Caco-2 (cell line): Measurements from ENCODE around the gene PTPRS. TPM values are rescaled to one million over a fixed set of nuclear protein-coding genes. Genes with fewer than 3 reads are reported as not detected.

ENCODE experiments used
- BruUV-seq: library from RNA; stranded (reverse); fragments of 400-500 nt; replicated peaks from 2 replicates; lab custom pipeline; 2021; lab: Mats Ljungman, UMichigan
- CTCF ChIA-PET: fragments of 300-600 bp; sonication (Branson Sonifier 250); formaldehyde crosslinking; loops from one replicate; lab custom pipeline; 2022; ENCODE audit warnings: antibody characterized with exemption; lab: Charles Lee
- POLR2A ChIA-PET: fragments of 300-600 bp; sonication (Branson Sonifier 250); formaldehyde crosslinking; loops from one replicate; lab custom pipeline; 2022; ENCODE audit warnings: antibody characterized with exemption; lab: Charles Lee
- DNase-seq, 2 experiments: peaks; one replicate each; pipeline versions ENCODE4 v3.0.0 to v3.0.0-alpha.2; 2020 to 2022
- H3K27me3 ChIP-seq: replicated peaks from 2 replicates; pipeline ENCODE4 v1.6.0; 2011; ENCODE audit warnings: low read length; ENCODE audit not compliant: control insufficient read depth, insufficient read depth
- H3K36me3 ChIP-seq: 2 replicates; pipeline ENCODE4 v1.5.1; 2011; ENCODE audit warnings: low read length; ENCODE audit not compliant: control insufficient read depth, insufficient read depth
- H3K4me1 ChIP-seq: fragments of 250-450 bp; sonication (Bioruptor Pico); 2 replicates; pipeline ENCODE4 v1.5.1; 2020; ENCODE audit warnings: mild to moderate bottlenecking
- H3K4me3 ChIP-seq: 2 replicates; pipeline ENCODE4 v1.5.1; 2011; ENCODE audit warnings: low read depth, mild to moderate bottlenecking, control low read depth, low read length
- H3K9me3 ChIP-seq: fragments of 250-450 bp; sonication (Bioruptor Pico); 2 replicates; pipeline ENCODE4 v1.5.1; 2020; ENCODE audit warnings: mild to moderate bottlenecking, moderate library complexity
- H3K27ac Mint-ChIP-seq: one replicate; pipeline ENCODE4 v1.8.0; 2022; ENCODE audit warnings: mixed read lengths; ENCODE audit not compliant: unreplicated experiment
- H3K27me3 Mint-ChIP-seq: one replicate; pipeline ENCODE4 v1.8.0; 2022; ENCODE audit warnings: mixed read lengths; ENCODE audit not compliant: insufficient read depth, unreplicated experiment
- H3K36me3 Mint-ChIP-seq: one replicate; pipeline ENCODE4 v1.8.0; 2022; ENCODE audit warnings: mild to moderate bottlenecking, mixed read lengths; ENCODE audit not compliant: insufficient read depth, unreplicated experiment
- H3K4me1 Mint-ChIP-seq: one replicate; pipeline ENCODE4 v1.8.0; 2022; ENCODE audit warnings: low read depth, mixed read lengths; ENCODE audit not compliant: unreplicated experiment
- H3K4me3 Mint-ChIP-seq: one replicate; pipeline ENCODE4 v1.8.0; 2022; ENCODE audit warnings: mild to moderate bottlenecking, moderate library complexity, mixed read lengths; ENCODE audit not compliant: unreplicated experiment
- H3K9me3 Mint-ChIP-seq: one replicate; pipeline ENCODE4 v1.8.0; 2022; ENCODE audit warnings: mixed read lengths; ENCODE audit not compliant: unreplicated experiment
- intact Hi-C: fragments of 100-400 bp; cut with micrococcal nuclease; formaldehyde crosslinking; loops from one replicate; pipeline ENCODE4 v1.10.0; 2022; ENCODE audit not compliant: unreplicated experiment
- total RNA-seq: library from RNA; stranded (reverse); gene quantifications from 2 replicates; pipeline ENCODE4 v1.2.3, GENCODE V29; 2022
- TF ChIP-seq, protein P1 (sequence below), 2 experiments: fragments of 200-600 bp in 1 of 2; IDR thresholded peaks; 1 replicate in 1 of 2; 2 replicates in 1 of 2; pipeline versions ENCODE4 v1.5.1 to v1.8.0; 2011 to 2022; ENCODE audit warnings: antibody characterized with exemption in 1 of 2, control low read depth in 1 of 2, inconsistent platforms in 1 of 2, low read depth in 1 of 2, low read length in 1 of 2, mild to moderate bottlenecking in 1 of 2, moderate library complexity in 1 of 2; ENCODE audit not compliant: insufficient read depth in 1 of 2, severe bottlenecking in 1 of 2, unreplicated experiment in 1 of 2

PTPRS gene
- total RNA-seq, 1 experiment from 2014 or later: 65.6 TPM

GRCh38 chr19:5336195-5336965, 4.2 kb downstream of the PTPRS start:
- ChIA-PET POLR2A (no interaction called here), CTCF (interaction anchor here (0.5 kb wide), 1 partner anchor 173 kb away, joined by 3 read pairs; no protein-coding TSS in a partner anchor)
- H3K27me3 ChIP-seq: no peaks in the 10 kb centered on the region
- DNase-seq: no peak
- BruUV-seq: no TSS peak
- TF ChIP-seq, protein P1, sequence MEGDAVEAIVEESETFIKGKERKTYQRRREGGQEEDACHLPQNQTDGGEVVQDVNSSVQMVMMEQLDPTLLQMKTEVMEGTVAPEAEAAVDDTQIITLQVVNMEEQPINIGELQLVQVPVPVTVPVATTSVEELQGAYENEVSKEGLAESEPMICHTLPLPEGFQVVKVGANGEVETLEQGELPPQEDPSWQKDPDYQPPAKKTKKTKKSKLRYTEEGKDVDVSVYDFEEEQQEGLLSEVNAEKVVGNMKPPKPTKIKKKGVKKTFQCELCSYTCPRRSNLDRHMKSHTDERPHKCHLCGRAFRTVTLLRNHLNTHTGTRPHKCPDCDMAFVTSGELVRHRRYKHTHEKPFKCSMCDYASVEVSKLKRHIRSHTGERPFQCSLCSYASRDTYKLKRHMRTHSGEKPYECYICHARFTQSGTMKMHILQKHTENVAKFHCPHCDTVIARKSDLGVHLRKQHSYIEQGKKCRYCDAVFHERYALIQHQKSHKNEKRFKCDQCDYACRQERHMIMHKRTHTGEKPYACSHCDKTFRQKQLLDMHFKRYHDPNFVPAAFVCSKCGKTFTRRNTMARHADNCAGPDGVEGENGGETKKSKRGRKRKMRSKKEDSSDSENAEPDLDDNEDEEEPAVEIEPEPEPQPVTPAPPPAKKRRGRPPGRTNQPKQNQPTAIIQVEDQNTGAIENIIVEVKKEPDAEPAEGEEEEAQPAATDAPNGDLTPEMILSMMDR (IDR thresholded peaks at IDR 0.05; ENCODE audit: insufficient read depth in 1 of 2, low read depth in 1 of 2, low read length in 1 of 2, severe bottlenecking in 1 of 2, unreplicated experiment in 1 of 2): no peak
- Mint-ChIP-seq H3K4me3 (no peak overlapping the region), H3K36me3 (peaks cover 9% of the 10 kb centered on the region), H3K27me3 (no peaks in the 10 kb centered on the region), H3K27ac (no peak overlapping the region), H3K4me1 (no peaks in the 10 kb centered on the region), H3K9me3 (no peaks in the 10 kb centered on the region)
- H3K4me1 ChIP-seq: 0 out of 2 replicates have a peak, but pooled peaks cover 5% of the 10 kb centered on the region
- no peaks in the 10 kb centered on the region for H3K9me3 ChIP-seq
- H3K4me3 ChIP-seq: no peak overlapping the region
- no peaks in the 10 kb centered on the region for H3K36me3 ChIP-seq
- intact Hi-C loops: no loop called here

GRCh38 chr19:5335593-5335992, 5.0 kb downstream of the PTPRS start:
- Mint-ChIP-seq H3K4me1 (no peaks in the 10 kb centered on the region), H3K9me3 (no peaks in the 10 kb centered on the region), H3K27ac (no peak overlapping the region), H3K27me3 (no peaks in the 10 kb centered on the region), H3K36me3 (peaks cover 6% of the 10 kb centered on the region), H3K4me3 (no peak overlapping the region)
- BruUV-seq: no TSS peak
- TF ChIP-seq, protein P1 (IDR thresholded peaks at IDR 0.05; ENCODE audit: insufficient read depth in 1 of 2, low read depth in 1 of 2, low read length in 1 of 2, severe bottlenecking in 1 of 2, unreplicated experiment in 1 of 2): no peak
- Histone ChIP-seq H3K36me3 (no peaks in the 10 kb centered on the region), H3K4me1 (no peaks in the 10 kb centered on the region), H3K4me3 (no peak overlapping the region), H3K27me3 (no peaks in the 10 kb centered on the region), H3K9me3 (no peaks in the 10 kb centered on the region)
- ChIA-PET CTCF (no interaction called here), POLR2A (no interaction called here)
- intact Hi-C loops: no loop called here
- DNase-seq: no peak

GRCh38 chr19:5334824-5335500, 5.7 kb downstream of the PTPRS start:
- Histone ChIP-seq H3K36me3 (no peaks in the 10 kb centered on the region), H3K27me3 (no peaks in the 10 kb centered on the region), H3K4me3 (no peak overlapping the region), H3K9me3 (no peaks in the 10 kb centered on the region), H3K4me1 (no peaks in the 10 kb centered on the region)
- Mint-ChIP-seq H3K4me3 (no peak overlapping the region), H3K36me3 (peaks cover 6% of the 10 kb centered on the region), H3K4me1 (no peaks in the 10 kb centered on the region), H3K27ac (no peak overlapping the region), H3K27me3 (no peaks in the 10 kb centered on the region), H3K9me3 (no peaks in the 10 kb centered on the region)
- TF ChIP-seq, protein P1 (IDR thresholded peaks at IDR 0.05; ENCODE audit: insufficient read depth in 1 of 2, low read depth in 1 of 2, low read length in 1 of 2, severe bottlenecking in 1 of 2, unreplicated experiment in 1 of 2): no peak
- no peak for DNase-seq
- BruUV-seq: no TSS peak
- ChIA-PET CTCF (no interaction called here), POLR2A (no interaction called here)
- intact Hi-C loops: no loop called here
